Inferior parietal cortex (tissue), 1 donor: Measurements from ENCODE around the gene DNAJC17.
A peak's percentile ranks its signal among the peaks of the same experiment; 100 is the strongest.

ENCODE experiments used
- DNase-seq: peaks from one replicate; pipeline ENCODE4 v3.0.0-alpha.2; 2016; ENCODE audit errors: extremely low spot score

Gene DNAJC17

GRCh38 chr15:40807028-40807887 is at the start of gene DNAJC17, which contains the start of gene ZFYVE19:
DNAJC17 (minus strand) TSS chr15:40807473; CDS start chr15:40807446, 27 bp downstream.
ZFYVE19 (plus strand) TSS chr15:40807089; CDS start chr15:40807590, 501 bp downstream.
- peak; percentile 97 for DNase-seq

- no peak for DNase-seq
Measured at GRCh38 chr15:40856746-40857145, 49.5 kb upstream of the DNAJC17 start.

- DNase-seq = no peak
Measured at GRCh38 chr15:40855706-40856234, 48.5 kb upstream of the DNAJC17 start.

GRCh38 chr15:40854161-40854560 is 46.9 kb upstream of the DNAJC17 start:
- DNase-seq = no peak

- no peak for DNase-seq
Measured at GRCh38 chr15:40853241-40853890, 46.1 kb upstream of the DNAJC17 start.

- DNase-seq = no peak
Measured at GRCh38 chr15:40852529-40852928, 45.3 kb upstream of the DNAJC17 start.

- no peak for DNase-seq
Measured at GRCh38 chr15:40850576-40851112, 43.4 kb upstream of the DNAJC17 start.

GRCh38 chr15:40847223-40847961 is 40.1 kb upstream of the DNAJC17 start:
- peak; percentile 30 for DNase-seq

- no peak for DNase-seq
Measured at GRCh38 chr15:40846841-40847222, 39.6 kb upstream of the DNAJC17 start.

- no peak for DNase-seq
Measured at GRCh38 chr15:40845511-40846284, 38.4 kb upstream of the DNAJC17 start.

- no peak for DNase-seq
Measured at GRCh38 chr15:40845036-40845435, 37.8 kb upstream of the DNAJC17 start.

GRCh38 chr15:40844696-40845030 is 37.4 kb upstream of the DNAJC17 start:
- no peak for DNase-seq

- DNase-seq = no peak
Measured at GRCh38 chr15:40843885-40844695, 36.8 kb upstream of the DNAJC17 start, which contains the start of gene SPINT1. SPINT1 (plus strand) TSS chr15:40844048; CDS start chr15:40844555, 507 bp downstream.

GRCh38 chr15:40843261-40843884 is 36.1 kb upstream of the DNAJC17 start:
- no peak for DNase-seq

GRCh38 chr15:40841741-40842140 is 34.5 kb upstream of the DNAJC17 start:
- DNase-seq = no peak

- DNase-seq = no peak
Measured at GRCh38 chr15:40838756-40839155, 31.5 kb upstream of the DNAJC17 start.

GRCh38 chr15:40836020-40836419 is 28.7 kb upstream of the DNAJC17 start:
- no peak for DNase-seq

- DNase-seq = no peak
Measured at GRCh38 chr15:40832903-40833302, 25.6 kb upstream of the DNAJC17 start.

GRCh38 chr15:40831861-40832260 is 24.6 kb upstream of the DNAJC17 start:
- no peak for DNase-seq

GRCh38 chr15:40830884-40831283 is 23.6 kb upstream of the DNAJC17 start:
- DNase-seq = no peak
